HEK293 (cell line): ENCODE data around the gene ETNK2.
A peak's percentile ranks its signal among the peaks of the same experiment; 100 is the strongest.

Source experiments
- CTCF ChIA-PET: fragments of 350-600 bp; formaldehyde crosslinking; extraction: SDS; loops from one replicate; lab custom pipeline; 2021; ENCODE audit warnings: antibody characterized with exemption; lab: Yijun Ruan, JAX
- POLR2A ChIA-PET: fragments of 300-600 bp; formaldehyde crosslinking; extraction: SDS; loops from one replicate; lab custom pipeline; 2020; ENCODE audit warnings: antibody characterized with exemption, inconsistent platforms; lab: Yijun Ruan, JAX
- H3K27ac ChIP-seq: fragments of 200-500 bp; sonication (Bioruptor generic); 2 replicates; pipeline ENCODE4 v1.5.1; 2014; ENCODE audit warnings: low read depth, low read length, control low read depth, inconsistent platforms; ENCODE audit errors: extremely low read depth
- H3K36me3 ChIP-seq, 2 experiments: fragments of 200-500 bp in 1 of 2; sonication (Bioruptor generic) in 1 of 2; 1 replicate in 1 of 2; 2 replicates in 1 of 2; pipeline ENCODE4 v1.5.1; 2014 to 2017; ENCODE audit warnings: inconsistent platforms in 2 of 2, low read length in 2 of 2; ENCODE audit not compliant: control insufficient read depth in 2 of 2, insufficient read depth in 1 of 2
- H3K4me1 ChIP-seq: fragments of 200-500 bp; sonication (Bioruptor generic); 2 replicates; pipeline ENCODE4 v1.5.1; 2014; ENCODE audit warnings: mild to moderate bottlenecking, low read length, inconsistent platforms; ENCODE audit not compliant: control insufficient read depth, insufficient read depth
- H3K4me3 ChIP-seq: 2 replicates; pipeline ENCODE4 v1.5.1; 2011; ENCODE audit warnings: low read depth, mild to moderate bottlenecking, control low read depth, low read length, moderate library complexity
- H3K9me3 ChIP-seq: fragments of 200-500 bp; sonication (Bioruptor generic); 2 replicates; pipeline ENCODE4 v1.5.1; 2014; ENCODE audit warnings: low read depth, low read length, inconsistent platforms; ENCODE audit not compliant: control insufficient read depth, insufficient read depth
- BCL11A ChIP-seq: fragments of 450-650 bp; formaldehyde crosslinking; IDR thresholded peaks from 2 replicates; pipeline ENCODE4 v1.5.1; 2016; ENCODE audit warnings: low read depth, missing biosample characterization, missing genetic modification characterization
- IKZF3 ChIP-seq: fragments of 450-650 bp; IDR thresholded peaks from 2 replicates; pipeline ENCODE4 v1.5.0; 2018; ENCODE audit warnings: missing biosample characterization, mild to moderate bottlenecking, missing genetic modification characterization, moderate library complexity
- KLF1 ChIP-seq: fragments of 450-650 bp; formaldehyde crosslinking; IDR thresholded peaks from 2 replicates; pipeline ENCODE4 v1.5.1; 2016; ENCODE audit warnings: missing biosample characterization, missing genetic modification characterization
- KLF10 ChIP-seq: fragments of 450-650 bp; IDR thresholded peaks from 2 replicates; pipeline ENCODE4 v1.5.1; 2018; ENCODE audit warnings: missing biosample characterization, mild to moderate bottlenecking, missing genetic modification characterization
- KLF7 ChIP-seq: fragments of 450-650 bp; formaldehyde crosslinking; IDR thresholded peaks from 2 replicates; pipeline ENCODE4 v1.5.1; 2016; ENCODE audit warnings: missing biosample characterization, missing genetic modification characterization, borderline replicate concordance
- SP7 ChIP-seq: fragments of 450-650 bp; formaldehyde crosslinking; IDR thresholded peaks from 2 replicates; pipeline ENCODE4 v1.5.1; 2016; ENCODE audit warnings: missing biosample characterization, missing genetic modification characterization
- WT1 ChIP-seq: fragments of 450-650 bp; formaldehyde crosslinking; IDR thresholded peaks from 2 replicates; pipeline ENCODE4 v1.5.1; 2016; ENCODE audit warnings: missing biosample characterization, missing genetic modification characterization
- ZBTB7A ChIP-seq: fragments of 450-650 bp; formaldehyde crosslinking; IDR thresholded peaks from 2 replicates; pipeline ENCODE4 v1.5.1; 2016; ENCODE audit warnings: low read depth, missing biosample characterization, missing genetic modification characterization
- ZFHX2 ChIP-seq: fragments of 450-650 bp; formaldehyde crosslinking; conservative IDR thresholded peaks from 2 replicates; pipeline ENCODE4 v1.5.1; 2016; ENCODE audit warnings: missing biosample characterization, missing genetic modification characterization
- ZNF202 ChIP-seq: fragments of 450-650 bp; formaldehyde crosslinking; IDR thresholded peaks from 2 replicates; pipeline ENCODE4 v1.5.1; 2016; ENCODE audit warnings: missing biosample characterization, missing genetic modification characterization, borderline replicate concordance
- ZNF248 ChIP-seq: fragments of 450-650 bp; formaldehyde crosslinking; IDR thresholded peaks from 2 replicates; pipeline ENCODE4 v1.5.1; 2017; ENCODE audit warnings: missing biosample characterization, missing genetic modification characterization
- ZNF510 ChIP-seq: fragments of 450-650 bp; formaldehyde crosslinking; IDR thresholded peaks from 2 replicates; pipeline ENCODE4 v1.5.1; 2018; ENCODE audit warnings: mild to moderate bottlenecking, missing genetic modification characterization, missing biosample characterization; ENCODE audit not compliant: insufficient replicate concordance
- ZNF529 ChIP-seq: fragments of 450-650 bp; formaldehyde crosslinking; IDR thresholded peaks from 2 replicates; pipeline ENCODE4 v1.5.1; 2017; ENCODE audit warnings: missing genetic modification characterization, missing biosample characterization; ENCODE audit not compliant: insufficient replicate concordance
- ZNF548 ChIP-seq: fragments of 450-650 bp; formaldehyde crosslinking; IDR thresholded peaks from 2 replicates; pipeline ENCODE4 v1.5.1; 2016; ENCODE audit warnings: missing biosample characterization, missing genetic modification characterization
- ZNF555 ChIP-seq: fragments of 450-650 bp; formaldehyde crosslinking; conservative IDR thresholded peaks from 2 replicates; pipeline ENCODE4 v1.5.1; 2017; ENCODE audit warnings: missing biosample characterization, mild to moderate bottlenecking, missing genetic modification characterization, inconsistent platforms
- ZNF560 ChIP-seq: fragments of 450-650 bp; formaldehyde crosslinking; IDR thresholded peaks from 2 replicates; pipeline ENCODE4 v1.5.1; 2017; ENCODE audit warnings: missing biosample characterization, missing genetic modification characterization, borderline replicate concordance
- ZNF600 ChIP-seq: fragments of 450-650 bp; formaldehyde crosslinking; IDR thresholded peaks from 2 replicates; pipeline ENCODE4 v1.5.1; 2016; ENCODE audit warnings: missing biosample characterization, missing genetic modification characterization
- ZNF670 ChIP-seq: fragments of 450-650 bp; formaldehyde crosslinking; IDR thresholded peaks from 2 replicates; pipeline ENCODE4 v1.5.1; 2016; ENCODE audit warnings: missing biosample characterization, missing genetic modification characterization, low read depth
- ZSCAN23 ChIP-seq: fragments of 450-650 bp; formaldehyde crosslinking; IDR thresholded peaks from 2 replicates; pipeline ENCODE4 v1.5.1; 2016; ENCODE audit warnings: missing biosample characterization, missing genetic modification characterization
- TF ChIP-seq, protein P1 (sequence below): fragments of 450-650 bp; IDR thresholded peaks from 2 replicates; pipeline ENCODE4 v1.5.1; 2018; ENCODE audit warnings: missing biosample characterization, mild to moderate bottlenecking, missing genetic modification characterization
- TF ChIP-seq, protein P2 (sequence below): fragments of 450-650 bp; formaldehyde crosslinking; IDR thresholded peaks from 2 replicates; pipeline ENCODE4 v1.5.1; 2016; ENCODE audit warnings: missing biosample characterization, missing genetic modification characterization
- TF ChIP-seq, protein P3 (sequence below): fragments of 450-650 bp; formaldehyde crosslinking; IDR thresholded peaks from 2 replicates; pipeline ENCODE4 v1.5.1; 2016; ENCODE audit warnings: missing biosample characterization, missing genetic modification characterization
- TF ChIP-seq, protein P4 (sequence below): fragments of 450-650 bp; formaldehyde crosslinking; IDR thresholded peaks from 2 replicates; pipeline ENCODE4 v1.5.1; 2016; ENCODE audit warnings: missing biosample characterization, missing genetic modification characterization

ETNK2 gene

DNA sequence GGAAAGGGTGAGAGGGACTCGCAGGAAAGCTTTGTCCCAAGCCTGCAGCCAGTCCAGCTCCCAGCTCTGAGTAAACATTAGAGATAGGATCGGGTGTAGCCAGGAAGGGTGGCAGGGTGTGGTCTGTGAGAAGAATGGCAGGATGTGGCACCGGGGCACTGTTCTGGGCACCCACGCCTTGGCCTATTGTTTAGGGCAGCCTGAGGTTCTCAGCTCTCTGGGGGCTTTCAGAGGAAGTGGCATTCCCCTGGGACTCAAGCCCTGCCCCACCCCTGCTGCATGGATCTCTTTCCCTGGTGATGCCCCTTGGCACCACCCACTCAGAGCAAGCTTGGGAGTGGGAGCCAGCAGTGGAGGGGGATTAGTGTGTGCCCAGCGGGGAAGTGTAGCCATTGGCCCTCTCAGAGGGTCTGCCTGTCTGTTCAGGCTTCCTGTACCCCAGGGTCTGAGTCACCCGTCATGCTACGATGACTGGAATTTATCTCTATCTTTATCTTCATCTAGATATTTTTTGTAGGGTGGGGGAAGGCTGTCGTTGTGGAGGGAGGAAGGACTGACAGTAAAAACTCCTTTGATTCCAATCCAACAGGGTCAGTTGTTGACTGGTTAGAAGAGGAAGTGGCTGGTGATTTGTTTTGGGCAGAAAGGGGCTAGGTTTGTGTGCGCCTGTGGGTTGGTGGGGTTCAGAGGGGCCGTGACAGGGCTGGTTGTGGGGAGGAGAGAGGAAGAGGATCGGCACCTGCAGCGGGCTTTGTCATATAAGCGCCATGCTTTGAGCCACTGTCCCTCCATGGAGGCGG lies 47.3 kb downstream of the ETNK2 start (continued):
- no peak for TF ChIP-seq ZNF548 (tag by site-specific recombination)
- no peak for TF ChIP-seq KLF7 (tag by site-specific recombination)
- no peak for TF ChIP-seq IKZF3 (tag by site-specific recombination)
- TF ChIP-seq, protein P1, sequence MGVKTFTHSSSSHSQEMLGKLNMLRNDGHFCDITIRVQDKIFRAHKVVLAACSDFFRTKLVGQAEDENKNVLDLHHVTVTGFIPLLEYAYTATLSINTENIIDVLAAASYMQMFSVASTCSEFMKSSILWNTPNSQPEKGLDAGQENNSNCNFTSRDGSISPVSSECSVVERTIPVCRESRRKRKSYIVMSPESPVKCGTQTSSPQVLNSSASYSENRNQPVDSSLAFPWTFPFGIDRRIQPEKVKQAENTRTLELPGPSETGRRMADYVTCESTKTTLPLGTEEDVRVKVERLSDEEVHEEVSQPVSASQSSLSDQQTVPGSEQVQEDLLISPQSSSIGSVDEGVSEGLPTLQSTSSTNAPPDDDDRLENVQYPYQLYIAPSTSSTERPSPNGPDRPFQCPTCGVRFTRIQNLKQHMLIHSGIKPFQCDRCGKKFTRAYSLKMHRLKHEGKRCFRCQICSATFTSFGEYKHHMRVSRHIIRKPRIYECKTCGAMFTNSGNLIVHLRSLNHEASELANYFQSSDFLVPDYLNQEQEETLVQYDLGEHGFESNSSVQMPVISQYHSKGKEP (tag by site-specific recombination): no peak
- peak; percentile 48 for TF ChIP-seq ZFHX2 (tag by site-specific recombination)
- TF ChIP-seq KLF1 (tag by site-specific recombination): peak; percentile 75

DNA sequence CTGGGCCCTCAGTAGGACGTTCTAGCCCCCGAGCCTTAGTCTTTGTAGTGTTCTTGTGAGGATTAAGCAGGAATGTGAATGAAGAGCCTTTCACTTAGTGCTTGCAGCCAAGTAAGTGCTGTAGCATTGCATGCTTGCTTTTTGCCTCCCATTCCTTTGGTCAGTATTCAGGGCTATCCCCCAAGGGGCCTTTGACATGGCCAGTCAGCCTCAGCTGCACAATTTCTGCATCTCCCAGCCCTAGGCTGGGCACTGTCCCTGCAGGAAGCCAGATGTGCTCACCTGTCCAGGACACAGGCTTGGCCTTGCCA lies 48.5 kb downstream of the ETNK2 start:
- Histone ChIP-seq H3K36me3 (no peaks in the 10 kb centered on the region), H3K4me3 (no peak overlapping the region), H3K9me3 (no peaks in the 10 kb centered on the region), H3K27ac (no peak overlapping the region), H3K4me1 (peaks cover 6% of the 10 kb centered on the region)
- CTCF ChIA-PET: interaction anchor here (1.2 kb wide), 1 partner anchor 24 kb away, joined by 4 read pairs; no protein-coding TSS in a partner anchor
- POLR2A ChIA-PET: no interaction called here
- TF ChIP-seq ZNF670 (tag by site-specific recombination): no peak
- TF ChIP-seq ZNF248: no peak
- TF ChIP-seq, protein P2, sequence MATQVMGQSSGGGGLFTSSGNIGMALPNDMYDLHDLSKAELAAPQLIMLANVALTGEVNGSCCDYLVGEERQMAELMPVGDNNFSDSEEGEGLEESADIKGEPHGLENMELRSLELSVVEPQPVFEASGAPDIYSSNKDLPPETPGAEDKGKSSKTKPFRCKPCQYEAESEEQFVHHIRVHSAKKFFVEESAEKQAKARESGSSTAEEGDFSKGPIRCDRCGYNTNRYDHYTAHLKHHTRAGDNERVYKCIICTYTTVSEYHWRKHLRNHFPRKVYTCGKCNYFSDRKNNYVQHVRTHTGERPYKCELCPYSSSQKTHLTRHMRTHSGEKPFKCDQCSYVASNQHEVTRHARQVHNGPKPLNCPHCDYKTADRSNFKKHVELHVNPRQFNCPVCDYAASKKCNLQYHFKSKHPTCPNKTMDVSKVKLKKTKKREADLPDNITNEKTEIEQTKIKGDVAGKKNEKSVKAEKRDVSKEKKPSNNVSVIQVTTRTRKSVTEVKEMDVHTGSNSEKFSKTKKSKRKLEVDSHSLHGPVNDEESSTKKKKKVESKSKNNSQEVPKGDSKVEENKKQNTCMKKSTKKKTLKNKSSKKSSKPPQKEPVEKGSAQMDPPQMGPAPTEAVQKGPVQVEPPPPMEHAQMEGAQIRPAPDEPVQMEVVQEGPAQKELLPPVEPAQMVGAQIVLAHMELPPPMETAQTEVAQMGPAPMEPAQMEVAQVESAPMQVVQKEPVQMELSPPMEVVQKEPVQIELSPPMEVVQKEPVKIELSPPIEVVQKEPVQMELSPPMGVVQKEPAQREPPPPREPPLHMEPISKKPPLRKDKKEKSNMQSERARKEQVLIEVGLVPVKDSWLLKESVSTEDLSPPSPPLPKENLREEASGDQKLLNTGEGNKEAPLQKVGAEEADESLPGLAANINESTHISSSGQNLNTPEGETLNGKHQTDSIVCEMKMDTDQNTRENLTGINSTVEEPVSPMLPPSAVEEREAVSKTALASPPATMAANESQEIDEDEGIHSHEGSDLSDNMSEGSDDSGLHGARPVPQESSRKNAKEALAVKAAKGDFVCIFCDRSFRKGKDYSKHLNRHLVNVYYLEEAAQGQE (tag by site-specific recombination): no peak
- TF ChIP-seq, protein P3, sequence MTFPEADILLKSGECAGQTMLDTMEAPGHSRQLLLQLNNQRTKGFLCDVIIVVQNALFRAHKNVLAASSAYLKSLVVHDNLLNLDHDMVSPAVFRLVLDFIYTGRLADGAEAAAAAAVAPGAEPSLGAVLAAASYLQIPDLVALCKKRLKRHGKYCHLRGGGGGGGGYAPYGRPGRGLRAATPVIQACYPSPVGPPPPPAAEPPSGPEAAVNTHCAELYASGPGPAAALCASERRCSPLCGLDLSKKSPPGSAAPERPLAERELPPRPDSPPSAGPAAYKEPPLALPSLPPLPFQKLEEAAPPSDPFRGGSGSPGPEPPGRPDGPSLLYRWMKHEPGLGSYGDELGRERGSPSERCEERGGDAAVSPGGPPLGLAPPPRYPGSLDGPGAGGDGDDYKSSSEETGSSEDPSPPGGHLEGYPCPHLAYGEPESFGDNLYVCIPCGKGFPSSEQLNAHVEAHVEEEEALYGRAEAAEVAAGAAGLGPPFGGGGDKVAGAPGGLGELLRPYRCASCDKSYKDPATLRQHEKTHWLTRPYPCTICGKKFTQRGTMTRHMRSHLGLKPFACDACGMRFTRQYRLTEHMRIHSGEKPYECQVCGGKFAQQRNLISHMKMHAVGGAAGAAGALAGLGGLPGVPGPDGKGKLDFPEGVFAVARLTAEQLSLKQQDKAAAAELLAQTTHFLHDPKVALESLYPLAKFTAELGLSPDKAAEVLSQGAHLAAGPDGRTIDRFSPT (tag by site-specific recombination): no peak
- no peak for TF ChIP-seq ZBTB7A (tag by site-specific recombination)
- TF ChIP-seq ZNF529: no peak
- TF ChIP-seq, protein P4, sequence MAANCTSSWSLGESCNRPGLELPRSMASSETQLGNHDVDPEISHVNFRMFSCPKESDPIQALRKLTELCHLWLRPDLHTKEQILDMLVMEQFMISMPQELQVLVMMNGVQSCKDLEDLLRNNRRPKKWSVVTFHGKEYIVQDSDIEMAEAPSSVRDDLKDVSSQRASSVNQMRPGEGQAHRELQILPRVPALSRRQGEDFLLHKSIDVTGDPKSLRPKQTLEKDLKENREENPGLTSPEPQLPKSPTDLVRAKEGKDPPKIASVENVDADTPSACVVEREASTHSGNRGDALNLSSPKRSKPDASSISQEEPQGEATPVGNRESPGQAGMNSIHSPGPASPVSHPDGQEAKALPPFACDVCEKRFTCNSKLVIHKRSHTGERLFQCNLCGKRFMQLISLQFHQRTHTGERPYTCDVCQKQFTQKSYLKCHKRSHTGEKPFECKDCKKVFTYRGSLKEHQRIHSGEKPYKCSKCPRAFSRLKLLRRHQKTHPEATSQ (tag by site-specific recombination): no peak
- TF ChIP-seq ZSCAN23 (tag by site-specific recombination): no peak
- TF ChIP-seq ZNF555 (tag by site-specific recombination): no peak
- TF ChIP-seq WT1 (tag by site-specific recombination): no peak
- no peak for TF ChIP-seq ZNF560 (tag by site-specific recombination)
- no peak for TF ChIP-seq ZNF202 (tag by site-specific recombination)
- TF ChIP-seq BCL11A (tag by site-specific recombination): no peak
- TF ChIP-seq KLF10 (tag by site-specific recombination): no peak
- no peak for TF ChIP-seq ZNF510 (tag by site-specific recombination)
- TF ChIP-seq SP7 (tag by site-specific recombination): no peak
- TF ChIP-seq ZNF600 (tag by site-specific recombination): no peak
